H1 (cell line): ENCODE measurements around the gene PAX7. TPM values are rescaled to one million over a fixed set of nuclear protein-coding genes. Genes with fewer than 3 reads are reported as not detected.

Experiments used
- CTCF ChIA-PET: fragments of 300-600 bp; sonication (Branson Sonifier 250); formaldehyde crosslinking; loops from one replicate; lab custom pipeline; 2021; ENCODE audit not compliant: partially characterized antibody; lab: Charles Lee
- POLR2A ChIA-PET: fragments of 300-600 bp; sonication (Branson Sonifier 250); formaldehyde crosslinking; loops from one replicate; lab custom pipeline; 2021; ENCODE audit warnings: inconsistent platforms; ENCODE audit not compliant: partially characterized antibody; lab: Charles Lee
- DNase-seq, 2 experiments: peaks; one replicate each; pipeline versions ENCODE4 v3.0.0 to v3.0.0-alpha.2; 2010 to 2022; ENCODE audit warnings: low spot score in 2 of 2, low read depth in 1 of 2, mixed read lengths in 1 of 2
- FAIRE-seq: peaks from 2 replicates; lab custom pipeline; 2011; peaks lifted over from hg19 to GRCh38; lab: Jason Lieb, UNC
- H2AFZ ChIP-seq: 2 replicates; pipeline ENCODE4 v1.8.1; 2012; ENCODE audit warnings: low read length, inconsistent platforms
- H2AK5ac ChIP-seq: 2 replicates; pipeline ENCODE4 v1.6.1; 2013; ENCODE audit warnings: low read depth, low read length
- H2BK120ac ChIP-seq: replicated peaks from 2 replicates; pipeline ENCODE3; 2013; ENCODE audit warnings: low read depth, low read length, inconsistent platforms
- H2BK12ac ChIP-seq: 2 replicates; pipeline ENCODE4 v1.6.1; 2013; ENCODE audit warnings: low read depth, low read length
- H2BK15ac ChIP-seq: 2 replicates; pipeline ENCODE4 v1.6.1; 2013; ENCODE audit warnings: low read length
- H2BK20ac ChIP-seq: 2 replicates; pipeline ENCODE4 v1.6.1; 2013; ENCODE audit warnings: low read length
- H2BK5ac ChIP-seq: 2 replicates; pipeline ENCODE4 v1.6.1; 2013; ENCODE audit warnings: low read depth, low read length
- H3K14ac ChIP-seq: 2 replicates; pipeline ENCODE4 v1.6.1; 2013; ENCODE audit warnings: inconsistent platforms; ENCODE audit not compliant: insufficient read length
- H3K18ac ChIP-seq: 2 replicates; pipeline ENCODE4 v1.6.1; 2013; ENCODE audit warnings: low read length; ENCODE audit errors: extremely low read depth
- H3K23ac ChIP-seq: 2 replicates; pipeline ENCODE4 v1.6.1; 2013; ENCODE audit warnings: inconsistent platforms; ENCODE audit not compliant: insufficient read length
- H3K23me2 ChIP-seq: 2 replicates; pipeline ENCODE4 v1.6.1; 2013; ENCODE audit warnings: low read depth, low read length
- H3K27ac ChIP-seq: 2 replicates; pipeline ENCODE4 v1.6.1; 2011; ENCODE audit warnings: low read depth, low read length, inconsistent platforms
- H3K27me3 ChIP-seq, 4 experiments: replicated peaks in 1 of 4; 1 replicate in 1 of 4; 2 replicates in 3 of 4; pipeline versions ENCODE4 v1.6.1 to v1.8.1; 2011 to 2013; ENCODE audit warnings: low read length in 3 of 4, mild to moderate bottlenecking in 3 of 4, inconsistent platforms in 2 of 4, mixed read lengths in 2 of 4, moderate library complexity in 1 of 4; ENCODE audit not compliant: control insufficient read depth in 3 of 4, insufficient read depth in 3 of 4; ENCODE audit errors: extremely low read depth in 1 of 4
- H3K36me3 ChIP-seq, 4 experiments: 2 replicates each; pipeline versions ENCODE4 v1.6.1 to v1.8.1; 2011 to 2013; ENCODE audit warnings: mild to moderate bottlenecking in 4 of 4, low read length in 3 of 4, moderate library complexity in 2 of 4, control low read depth in 1 of 4, inconsistent platforms in 1 of 4; ENCODE audit not compliant: insufficient read depth in 4 of 4, control insufficient read depth in 2 of 4
- H3K4ac ChIP-seq: replicated peaks from 2 replicates; pipeline ENCODE3; 2013; ENCODE audit warnings: low read length, low read depth, mixed read lengths, inconsistent platforms; ENCODE audit not compliant: insufficient read length
- H3K4me1 ChIP-seq, 4 experiments: replicated peaks in 1 of 4; 1 replicate in 1 of 4; 2 replicates in 3 of 4; pipeline versions ENCODE4 v1.6.1 to v1.8.1; 2011 to 2013; ENCODE audit warnings: low read length in 3 of 4, inconsistent platforms in 2 of 4, mixed read lengths in 1 of 4; ENCODE audit not compliant: insufficient read depth in 4 of 4, control insufficient read depth in 3 of 4
- H3K4me2 ChIP-seq, 2 experiments: 2 replicates each; pipeline versions ENCODE4 v1.6.1 to v1.8.1; 2011 to 2013; ENCODE audit warnings: low read depth in 2 of 2, low read length in 2 of 2, control low read depth in 1 of 2, inconsistent platforms in 1 of 2, mild to moderate bottlenecking in 1 of 2; ENCODE audit not compliant: insufficient read depth in 1 of 2
- H3K4me3 ChIP-seq, 4 experiments: fragments of 200-600, 300-600 bp in 1 of 4; sonication (generic), shearing (Covaris generic), sonication (Bioruptor Twin) in 1 of 4; 2 replicates each; pipeline versions ENCODE4 v1.5.1 to v1.8.1; 2011 to 2016; ENCODE audit warnings: low read length in 4 of 4, low read depth in 3 of 4, control low read depth in 2 of 4, inconsistent platforms in 2 of 4, mild to moderate bottlenecking in 2 of 4, mixed read lengths in 1 of 4, moderate library complexity in 1 of 4; ENCODE audit not compliant: insufficient read depth in 2 of 4; ENCODE audit errors: extremely low read depth in 1 of 4
- H3K56ac ChIP-seq: replicated peaks from 2 replicates; pipeline ENCODE3; 2013; ENCODE audit warnings: low read depth, mild to moderate bottlenecking, mixed read lengths, low read length, inconsistent platforms; ENCODE audit not compliant: insufficient read length
- H3K79me1 ChIP-seq: 2 replicates; pipeline ENCODE4 v1.6.1; 2013; ENCODE audit warnings: low read depth, low read length, control low read depth
- H3K79me2 ChIP-seq, 2 experiments: 2 replicates each; pipeline versions ENCODE4 v1.6.1 to v1.8.1; 2012 to 2013; ENCODE audit warnings: low read length in 2 of 2, mild to moderate bottlenecking in 2 of 2, inconsistent platforms in 1 of 2; ENCODE audit not compliant: insufficient read depth in 2 of 2, control insufficient read depth in 1 of 2
- H3K9ac ChIP-seq, 4 experiments: replicated peaks in 1 of 4; 1 replicate in 1 of 4; 2 replicates in 3 of 4; pipeline versions ENCODE4 v1.6.1 to v1.8.1; 2011 to 2013; ENCODE audit warnings: low read depth in 3 of 4, low read length in 3 of 4, control low read depth in 2 of 4, mild to moderate bottlenecking in 2 of 4, moderate library complexity in 2 of 4, inconsistent platforms in 1 of 4; ENCODE audit errors: extremely low read depth in 1 of 4
- H3K9me3 ChIP-seq, 2 experiments: 2 replicates each; pipeline versions ENCODE4 v1.6.1 to v1.8.1; 2012 to 2013; ENCODE audit warnings: mild to moderate bottlenecking in 2 of 2, moderate library complexity in 2 of 2, control low read depth in 1 of 2, inconsistent platforms in 1 of 2, low read depth in 1 of 2, low read length in 1 of 2, mixed read lengths in 1 of 2; ENCODE audit not compliant: insufficient read depth in 2 of 2
- H4K20me1 ChIP-seq, 2 experiments: replicated peaks in 1 of 2; 2 replicates each; pipeline versions ENCODE3 to v1.8.1; 2011 to 2013; ENCODE audit warnings: inconsistent platforms in 2 of 2, low read length in 2 of 2, mild to moderate bottlenecking in 1 of 2; ENCODE audit not compliant: insufficient read depth in 2 of 2, control insufficient read depth in 1 of 2
- H4K5ac ChIP-seq: 2 replicates; pipeline ENCODE4 v1.6.1; 2013; ENCODE audit warnings: low read length, low read depth, mixed read lengths, inconsistent platforms; ENCODE audit not compliant: insufficient read length
- H4K8ac ChIP-seq: 2 replicates; pipeline ENCODE4 v1.8.0; 2013; ENCODE audit warnings: mild to moderate bottlenecking, moderate library complexity, low read length, inconsistent platforms; ENCODE audit not compliant: insufficient read depth; ENCODE audit errors: extremely low read depth
- H4K91ac ChIP-seq: replicated peaks from 2 replicates; pipeline ENCODE3; 2013; ENCODE audit warnings: low read length, mixed read lengths, inconsistent platforms; ENCODE audit not compliant: insufficient read length
- EZH2 ChIP-seq: fragments of 200-600 bp; sonication (generic); IDR thresholded peaks from 2 replicates; pipeline ENCODE4 v1.7.1; 2012; ENCODE audit warnings: low read depth, mild to moderate bottlenecking, moderate library complexity, low read length, inconsistent platforms; ENCODE audit not compliant: severe bottlenecking
- POLR2AphosphoS5 ChIP-seq: IDR thresholded peaks from 2 replicates; pipeline ENCODE4 v1.6.1; 2011; ENCODE audit warnings: low read depth, low read length
- RAD21 ChIP-seq, 2 experiments: IDR thresholded peaks in 1 of 2; conservative IDR thresholded peaks in 1 of 2; 2 replicates each; pipeline ENCODE4 v1.6.1; 2011; ENCODE audit warnings: low read depth in 2 of 2, low read length in 2 of 2, improper control_type of control experiment in 1 of 2, inconsistent platforms in 1 of 2, mild to moderate bottlenecking in 1 of 2, moderate library complexity in 1 of 2
- SIN3A ChIP-seq, 2 experiments: IDR thresholded peaks in 1 of 2; conservative IDR thresholded peaks in 1 of 2; 2 replicates each; pipeline ENCODE4 v1.6.1; 2011 to 2012; ENCODE audit warnings: low read length in 2 of 2, improper control_type of control experiment in 1 of 2, low read depth in 1 of 2, mild to moderate bottlenecking in 1 of 2
- SUZ12 ChIP-seq: fragments of 200-600 bp; sonication (generic); IDR thresholded peaks from 2 replicates; pipeline ENCODE4 v1.6.1; 2012; ENCODE audit warnings: mild to moderate bottlenecking, inconsistent platforms, low read length, moderate library complexity, mixed read lengths
- USF2 ChIP-seq: IDR thresholded peaks from 2 replicates; pipeline ENCODE4 v1.6.1; 2011; ENCODE audit warnings: low read length, improper control_type of control experiment
- YY1 ChIP-seq: IDR thresholded peaks from 2 replicates; pipeline ENCODE4 v1.6.1; 2011; ENCODE audit warnings: low read depth, mild to moderate bottlenecking, low read length
- ZNF274 ChIP-seq: IDR thresholded peaks from 2 replicates; pipeline ENCODE4 v1.7.0; 2012; ENCODE audit warnings: low read length, borderline replicate concordance; ENCODE audit errors: extremely low read depth
- WGBS, 2 experiments: shearing (Covaris generic) in 1 of 2; methylation state at CpG; one replicate each; pipeline versions ENCODE4 v1.1.6 to v1.1.7; 2013 to 2015; ENCODE audit warnings: low lambda C conversion rate in 2 of 2, mixed read lengths in 2 of 2, inconsistent platforms in 1 of 2, low coverage in 1 of 2, missing lambda C conversion rate in 1 of 2; ENCODE audit not compliant: insufficient replicate concordance in 2 of 2, insufficient coverage in 1 of 2, insufficient read length in 1 of 2; ENCODE audit errors: extremely low coverage in 1 of 2, missing lambda C conversion rate in 1 of 2; 5-methylcytosine and 5-hydroxymethylcytosine counted together
- polyA plus RNA-seq, 7 experiments: library from polyadenylated mRNA; depleted of rRNA in 3 of 7; stranded (reverse) in 5 of 7; unstranded in 2 of 7; fragments of >200 nt in 5 of 7; fragments of 200-250 nt in 2 of 7; gene quantifications; 1 replicate in 5 of 7; 2 replicates in 1 of 7; 4 replicates in 1 of 7; pipeline versions ENCODE4 v1.2.1 to v1.2.3, GENCODE V29; 2011 to 2013; ENCODE audit warnings: missing spikeins in 2 of 7, mixed read lengths in 2 of 7
- total RNA-seq: library from RNA; stranded (reverse); fragmentation: NEBNext Ultra II Directional; extraction: Animal tissue kit (Norgen Biotek cat#: 25700); gene quantifications from 2 replicates; pipeline ENCODE4 v1.2.1, GENCODE V29; 2021
- TF ChIP-seq, protein P1 (sequence below): IDR thresholded peaks from 2 replicates; pipeline ENCODE4 v1.6.1; 2012; ENCODE audit warnings: inconsistent platforms

Gene PAX7
- total and polyA plus RNA-seq, 2 of the 8 experiments (the other 6 are each of a cell fraction or from before 2014, with no cell fraction given) = not detected

GRCh38 chr1:18631496-18632217 lies 1.0 kb downstream of the PAX7 start:
- Histone ChIP-seq H2AFZ (no peak overlapping the region), H4K5ac (no peak overlapping the region), H2BK20ac (no peak overlapping the region), H3K36me3 (no peaks in the 10 kb centered on the region; a peak in 1 of 8 replicates), H3K56ac (no peak overlapping the region), H2BK5ac (no peak overlapping the region), H3K27ac (no peak overlapping the region), H2BK12ac (0 out of 2 replicates have a peak overlapping the region, but pooled peaks have one; percentile 50), H3K9me3 (no peaks in the 10 kb centered on the region), H3K4me3 (peak overlapping the region; percentile 47 to 61 (median 53); a peak in 7 of 8 replicates), H4K20me1 (peaks cover 16 to 29% of the 10 kb centered on the region in 2 experiments), H3K23ac (no peak overlapping the region), H2AK5ac (no peak overlapping the region), H3K4ac (no peak overlapping the region), H4K8ac (no peak overlapping the region), H3K79me2 (no peaks in the 10 kb centered on the region), H3K4me1 (peaks cover 12 to 50% (median 31%) of the 10 kb centered on the region in 4 experiments), H4K91ac (no peak overlapping the region), H3K27me3 (peaks cover 80 to 96% (median 91%) of the 10 kb centered on the region in 4 experiments), H2BK120ac (no peak overlapping the region), H3K9ac (no peak overlapping the region), H3K23me2 (peaks cover 20% of the 10 kb centered on the region; the same call in 1 of the 2 replicates), H3K4me2 (peak overlapping the region; percentile 74 to 92), H2BK15ac (0 out of 2 replicates have a peak overlapping the region, but pooled peaks have one; percentile 46), H3K14ac (no peak overlapping the region), H3K18ac (no peak overlapping the region; the same call in 1 of the 2 replicates), H3K79me1 (no peaks in the 10 kb centered on the region)
- CTCF ChIA-PET = interaction anchor here (0.6 to 4.8 kb wide), 7 partner anchors 10 to 153 kb away, joined by 3 to 24 read pairs (median 3); no protein-coding TSS in a partner anchor
- POLR2A ChIA-PET = interaction anchor here (9.2 kb wide), 1 partner anchor 12 kb away, joined by 56 read pairs; no protein-coding TSS in a partner anchor
- peak in 1 of 2 experiments; percentile 83 for DNase-seq
- 2% methylated on average over 28 of the region's 53 CpGs; no CpG with 5 or more reads in 1 of the 2 experiments for WGBS, 2 experiments
- FAIRE-seq = no peak
- TF ChIP-seq SUZ12 (peak; percentile 91), ZNF274 (no peak), EZH2 (peak; percentile 91), YY1 (peak; percentile 79; the same call in 1 of the 2 replicates), RAD21 (IDR thresholded peaks at IDR 0.05 in 1 of 2, conservative IDR thresholded peaks at IDR 0.05 in 1 of 2; ENCODE audit: low read depth in 2 of 2, low read length in 2 of 2) (no peak), POLR2AphosphoS5 (no peak), SIN3A (conservative IDR thresholded peaks at IDR 0.05 in 1 of 2, IDR thresholded peaks at IDR 0.05 in 1 of 2; ENCODE audit: low read depth in 1 of 2, low read length in 2 of 2) (no peak), USF2 (no peak)
- TF ChIP-seq, protein P1, sequence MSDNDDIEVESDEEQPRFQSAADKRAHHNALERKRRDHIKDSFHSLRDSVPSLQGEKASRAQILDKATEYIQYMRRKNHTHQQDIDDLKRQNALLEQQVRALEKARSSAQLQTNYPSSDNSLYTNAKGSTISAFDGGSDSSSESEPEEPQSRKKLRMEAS = 0 out of 2 replicates have a peak, but pooled peaks have one; percentile 0
